Stimulated activated CD8-positive, alpha-beta memory T cell treated with anti-CD3 and anti-CD28 coated beads, Interleukin-12 subunit alpha, Interleukin-12 subunit beta, amount 100 ng/mL, for 1 hour (primary cell): ENCODE results near the gene PHGDH.
"Not testable (repeated sequence)": the region's sequence is repeated elsewhere in the genome, so short reads cannot be mapped to it uniquely, and the experiment has no call there.

ENCODE experiments used
- DNase-seq: peaks from one replicate; pipeline ENCODE4 v3.0.0-alpha.2; 2020; ENCODE audit warnings: low read depth

PHGDH gene

DNA sequence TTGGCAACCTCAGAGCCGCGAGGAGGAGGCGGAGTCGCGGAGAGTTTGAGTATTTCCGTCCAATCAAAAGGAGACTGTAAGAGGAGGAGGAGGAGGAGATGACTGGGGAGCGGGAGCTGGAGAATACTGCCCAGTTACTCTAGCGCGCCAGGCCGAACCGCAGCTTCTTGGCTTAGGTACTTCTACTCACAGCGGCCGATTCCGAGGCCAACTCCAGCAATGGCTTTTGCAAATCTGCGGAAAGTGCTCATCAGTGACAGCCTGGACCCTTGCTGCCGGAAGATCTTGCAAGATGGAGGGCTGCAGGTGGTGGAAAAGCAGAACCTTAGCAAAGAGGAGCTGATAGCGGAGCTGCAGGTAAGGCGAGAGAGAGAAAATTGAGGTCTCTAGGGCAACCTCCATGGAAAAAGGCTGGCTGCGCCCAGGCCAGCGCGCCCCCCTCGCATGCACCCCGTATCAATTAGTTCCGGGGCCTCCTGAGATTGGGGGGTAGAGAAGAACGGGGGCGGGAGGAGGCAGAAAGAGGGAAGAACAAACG is at the start of gene PHGDH:
PHGDH (plus strand) TSS at position 131 of the 538 bp plus-strand sequence; CDS start at position 220, 89 bp downstream.
- peak; percentile 4 for DNase-seq

DNA sequence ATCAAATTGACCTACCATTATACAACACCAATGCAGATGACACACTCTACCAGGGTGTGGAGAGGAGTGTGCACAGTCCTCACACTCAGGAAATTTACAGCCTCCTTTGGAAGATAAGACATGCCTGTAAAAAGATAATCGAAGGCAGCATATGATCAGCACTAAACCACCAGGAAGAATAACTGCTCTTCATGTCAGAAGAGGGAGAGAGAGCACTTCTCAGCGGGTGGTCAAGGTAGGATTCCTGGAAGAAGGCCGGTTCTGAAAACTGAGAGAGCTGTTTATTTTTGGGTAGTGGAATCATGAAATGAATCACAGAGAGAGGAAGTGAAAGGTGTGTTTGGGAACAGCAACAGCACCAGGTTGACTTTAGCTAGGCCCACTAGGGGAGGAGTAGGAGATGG is 49.7 kb upstream of the PHGDH start:
- DNase-seq = no peak

DNA sequence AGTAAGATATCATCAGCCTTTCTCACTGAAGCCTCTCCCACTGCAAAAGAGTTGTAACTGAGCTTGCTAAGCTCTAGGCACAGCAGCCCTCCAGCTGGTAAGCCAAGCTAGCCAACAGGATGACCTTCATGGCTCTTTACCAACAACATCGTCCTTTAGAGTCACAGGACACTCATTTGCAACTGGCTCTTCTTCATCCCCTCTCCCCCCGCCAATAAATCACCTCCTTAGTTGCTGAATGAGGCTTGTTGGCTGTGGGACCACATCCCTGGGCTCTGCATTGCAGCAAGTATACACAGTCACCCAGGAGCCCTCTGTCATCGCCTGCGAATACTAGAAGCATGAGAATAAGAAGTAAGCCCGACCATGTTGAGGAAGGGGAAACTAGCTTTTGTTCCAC is 47.7 kb upstream of the PHGDH start:
- DNase-seq = no peak

DNA sequence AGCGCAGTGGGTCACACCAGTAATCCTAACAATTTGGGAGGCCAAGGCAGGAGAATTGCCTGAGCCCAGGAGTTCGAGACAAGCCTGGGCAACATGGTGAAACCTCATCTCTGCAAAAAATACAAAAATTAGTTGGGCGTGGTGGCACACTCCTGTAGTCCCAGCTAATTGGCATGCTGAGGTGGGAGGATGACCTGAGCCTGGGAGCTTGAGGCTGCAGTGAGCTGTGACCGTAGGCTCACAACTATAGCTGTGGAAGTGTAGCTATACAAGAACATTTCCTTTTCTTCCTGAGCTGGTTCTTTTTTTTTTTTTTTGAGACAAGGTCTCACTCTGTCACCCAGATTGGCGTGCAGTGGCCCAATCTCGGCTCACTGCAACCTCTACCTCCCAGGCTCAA is 44.6 kb upstream of the PHGDH start:
- no peak for DNase-seq

GRCh38 chr1:119670898-119671297 is 40.8 kb upstream of the PHGDH start:
- DNase-seq = no peak

DNA sequence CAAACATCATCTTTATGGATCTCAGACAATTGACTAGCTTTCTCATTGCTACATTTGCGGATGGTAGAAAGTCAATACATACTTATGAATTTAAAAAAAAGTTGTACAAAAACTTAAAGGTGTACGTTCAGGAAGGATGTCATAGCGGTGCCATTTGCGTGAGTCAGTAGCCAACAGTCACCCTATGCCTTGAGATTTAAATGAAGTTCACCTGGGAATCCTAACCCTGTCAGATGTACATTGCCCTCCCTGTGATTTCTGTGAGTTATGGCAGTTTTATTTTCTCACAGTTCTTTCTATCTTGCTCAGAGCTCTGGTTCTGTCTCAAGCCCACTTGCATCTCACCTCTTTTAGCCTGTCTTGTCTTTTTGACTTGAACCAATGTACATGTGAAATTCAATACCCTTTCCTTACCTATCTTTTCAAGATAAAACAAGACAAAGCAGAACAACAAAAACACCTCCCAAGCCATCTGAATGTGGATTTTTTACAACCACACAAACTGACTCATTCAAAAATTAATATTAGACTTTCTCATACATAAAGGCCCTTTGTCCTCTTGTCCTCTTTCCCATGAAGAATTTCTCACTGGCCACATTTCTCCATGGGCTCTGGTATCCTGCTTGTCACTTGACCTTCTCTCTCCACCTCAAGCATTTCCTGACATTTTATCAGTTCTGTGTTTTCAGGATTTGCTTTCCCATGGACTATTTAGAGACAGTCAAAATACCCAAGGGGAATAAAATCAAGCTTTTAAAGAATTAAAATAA is 38.4 kb upstream of the PHGDH start:
- no peak for DNase-seq

- no peak for DNase-seq
Observed at GRCh38 chr1:119674111-119674526, 37.6 kb upstream of the PHGDH start.

DNA sequence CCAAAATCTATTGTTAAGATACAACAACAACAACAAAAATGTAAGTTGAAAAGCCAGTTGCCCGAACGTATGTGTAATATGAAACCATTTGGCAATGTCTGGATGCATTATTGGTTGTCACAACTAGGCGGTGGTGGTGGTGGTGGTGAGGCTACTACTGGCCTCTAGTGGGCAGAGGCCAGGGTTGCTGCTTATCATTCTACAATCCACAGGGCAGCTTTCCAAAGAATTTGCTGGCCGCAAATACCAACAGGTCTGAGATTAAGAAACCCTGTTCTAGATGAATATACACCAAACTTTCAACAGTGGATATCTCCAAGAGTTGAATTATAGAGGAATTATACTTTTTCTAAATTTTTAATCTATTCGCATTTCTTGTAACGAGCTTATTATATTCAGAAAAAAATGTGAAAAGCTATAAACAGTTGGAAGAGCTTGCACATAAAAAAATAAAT is 36.9 kb upstream of the PHGDH start:
- no peak for DNase-seq

DNA sequence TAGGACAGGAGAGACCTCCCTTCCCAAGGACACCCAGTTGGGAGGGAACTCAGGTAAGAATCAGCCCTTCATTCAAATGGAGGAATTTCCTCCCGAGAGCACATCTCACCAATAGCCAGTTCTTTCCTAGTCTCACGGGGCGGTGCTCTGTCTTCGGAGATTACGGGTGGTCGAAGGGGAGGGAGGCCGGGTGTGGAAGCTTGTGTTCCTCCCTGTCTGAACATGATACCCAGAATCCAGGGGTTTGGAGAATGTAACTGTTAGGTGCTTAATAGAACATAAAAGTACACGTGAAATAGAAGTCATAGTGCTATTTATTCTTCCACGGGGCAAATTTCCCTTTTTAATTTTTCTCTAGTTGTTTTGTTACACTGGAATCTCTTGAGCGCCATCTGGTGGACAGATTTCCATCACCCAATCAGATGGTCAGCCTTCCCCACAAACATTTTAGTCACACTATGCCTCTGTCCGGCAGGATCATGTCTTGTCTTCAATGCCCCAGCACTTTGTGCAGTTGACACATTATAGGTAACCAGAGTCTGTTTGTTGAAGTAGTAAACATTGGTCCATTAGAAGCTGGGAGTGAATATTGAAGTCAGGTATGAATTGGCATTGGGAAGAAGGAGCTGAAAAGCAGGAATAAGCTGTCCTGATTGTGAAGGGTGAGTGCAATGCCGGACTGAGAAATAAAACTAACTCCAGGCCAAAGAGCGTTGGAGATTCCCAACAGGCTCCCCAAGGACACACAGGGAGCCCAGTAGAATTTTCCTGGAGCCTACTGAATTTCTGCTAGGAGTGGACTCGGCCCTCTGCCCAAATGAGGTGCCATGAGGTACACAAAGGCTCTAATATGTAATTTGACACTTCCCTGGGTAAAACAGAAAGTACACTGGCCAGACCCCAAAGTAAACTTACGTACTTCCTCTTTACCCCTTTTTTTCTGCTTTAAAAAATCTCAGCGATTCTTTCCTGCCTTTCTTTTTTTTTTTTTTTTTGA is 36.1 kb upstream of the PHGDH start:
- DNase-seq = peak; percentile 53

DNA sequence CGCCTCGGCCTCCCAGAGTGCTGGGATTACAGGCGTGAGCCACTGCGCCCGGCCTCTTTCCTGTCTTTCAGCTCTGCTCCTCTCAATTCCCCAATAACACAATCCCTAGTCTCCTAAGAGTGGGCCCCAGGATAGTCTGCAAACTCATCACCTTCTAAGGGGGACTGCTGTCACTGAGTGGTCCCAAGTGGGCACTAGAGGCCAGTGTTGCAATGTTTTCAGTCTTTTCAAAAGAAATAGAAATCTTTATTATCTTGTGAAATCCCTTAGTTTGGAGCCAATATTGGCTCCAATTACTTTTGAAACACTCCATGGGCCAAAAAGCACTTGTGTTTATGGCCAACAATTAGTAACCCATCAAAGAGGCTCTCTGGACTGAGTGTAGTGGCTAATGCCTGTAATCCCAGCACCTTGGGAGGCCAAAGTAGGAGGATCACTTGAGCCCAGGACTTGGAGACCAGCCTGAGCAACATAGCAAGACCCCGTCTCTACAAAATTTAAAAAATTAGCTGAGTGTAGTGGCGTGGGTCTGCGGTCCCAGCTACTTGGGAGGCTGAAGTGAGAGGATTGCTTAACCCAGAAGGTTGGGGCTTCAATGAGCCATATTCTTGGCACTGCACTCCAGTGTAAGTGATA is 35.0 kb upstream of the PHGDH start:
- DNase-seq = no peak

GRCh38 chr1:119679223-119679622 is 32.5 kb upstream of the PHGDH start:
- DNase-seq = no peak

DNA sequence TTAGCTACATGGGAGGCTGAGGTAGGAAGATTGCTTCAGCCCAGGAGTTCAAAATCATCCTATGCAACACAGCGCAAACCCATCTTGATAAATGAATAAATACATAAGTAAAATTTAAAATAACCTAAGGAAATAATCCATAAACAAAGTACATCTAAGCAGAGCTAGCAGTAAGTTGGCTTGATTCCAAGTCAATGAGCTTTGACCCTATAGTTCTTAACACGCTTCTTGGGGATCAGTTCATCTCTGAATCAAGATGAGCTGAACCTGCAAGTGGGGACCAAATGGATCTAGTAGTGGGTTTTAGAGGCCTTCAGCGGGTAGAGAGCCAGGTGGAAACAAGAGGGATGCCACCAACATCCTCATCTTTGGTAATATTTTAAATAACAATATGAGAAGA is 31.5 kb upstream of the PHGDH start:
- no peak for DNase-seq

DNA sequence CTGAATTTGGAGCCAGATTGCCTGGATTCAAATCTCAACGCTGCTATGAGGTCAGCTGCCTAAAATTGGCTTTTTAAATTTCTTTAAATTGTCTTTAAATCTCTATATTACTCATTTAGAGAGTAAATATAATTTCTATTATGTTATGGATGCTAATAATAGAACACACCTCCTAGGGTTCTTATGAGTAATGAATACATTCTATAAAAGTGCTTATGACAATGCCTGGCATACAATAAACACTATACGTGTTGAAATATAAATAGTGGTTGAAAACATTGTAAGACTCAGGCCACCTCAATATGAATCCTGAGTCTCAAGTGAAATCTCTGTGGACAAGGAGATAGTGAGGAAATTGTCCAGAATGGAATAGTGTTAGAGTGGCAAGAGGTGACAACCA is 31.0 kb upstream of the PHGDH start:
- DNase-seq = no peak

DNA sequence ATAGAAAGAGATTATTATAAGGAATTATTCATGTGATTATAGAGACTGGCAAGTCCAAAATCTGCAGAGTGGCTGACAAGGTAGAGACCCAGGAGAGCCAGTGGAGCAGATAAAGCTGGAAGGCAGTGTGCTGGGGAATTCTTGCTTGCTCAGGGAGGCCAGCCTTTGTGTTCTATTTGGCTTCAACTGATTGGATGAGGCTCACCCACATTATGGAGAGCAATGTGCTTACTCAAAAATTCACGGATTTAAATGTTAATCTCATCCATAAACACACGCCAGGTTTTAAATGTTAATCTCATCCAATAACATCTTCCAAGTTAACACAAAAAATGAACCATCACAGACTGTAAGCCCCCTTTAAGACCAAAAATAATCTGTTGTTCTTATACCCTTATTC is 30.2 kb upstream of the PHGDH start:
- no peak for DNase-seq

DNA sequence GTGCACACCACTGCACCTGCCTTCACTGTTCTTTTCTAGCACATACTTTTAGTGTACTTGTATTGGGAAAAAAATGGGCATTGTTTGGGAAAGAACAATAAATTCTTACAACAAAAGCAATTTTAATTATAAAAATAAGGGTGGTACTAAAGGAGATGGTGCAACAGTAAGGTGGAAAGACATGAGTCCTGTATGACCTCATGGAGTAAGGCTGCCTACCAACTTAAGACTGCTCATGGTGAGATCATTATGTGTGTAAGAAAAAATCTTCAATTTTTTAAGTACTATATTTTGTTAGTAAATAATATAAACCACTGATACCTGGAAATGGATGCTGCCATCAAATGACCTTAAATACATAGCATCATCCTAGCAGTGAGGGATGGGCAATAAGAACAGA is 29.6 kb upstream of the PHGDH start:
- no peak for DNase-seq

- DNase-seq = no peak
Observed at GRCh38 chr1:119683893-119684292, 27.8 kb upstream of the PHGDH start.

DNA sequence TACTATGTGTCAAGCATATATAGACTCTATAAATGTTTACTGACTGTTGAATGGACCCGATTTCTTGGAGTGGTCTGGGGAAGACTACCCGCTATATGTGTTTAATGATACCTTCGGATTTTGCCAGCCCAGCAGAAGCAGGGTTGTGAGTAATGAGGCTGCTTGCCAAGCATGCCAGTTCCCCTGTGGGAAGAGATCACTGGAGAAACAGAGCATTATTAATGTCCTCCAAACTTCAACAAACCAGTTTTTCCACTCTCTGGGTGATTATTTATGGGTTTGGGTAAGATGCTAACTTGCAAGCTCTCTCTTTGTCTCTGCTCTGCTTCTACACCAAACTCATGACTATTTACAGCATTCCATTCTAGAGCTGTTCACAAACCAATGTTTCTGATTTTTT is 25.1 kb upstream of the PHGDH start:
- no peak for DNase-seq

DNA sequence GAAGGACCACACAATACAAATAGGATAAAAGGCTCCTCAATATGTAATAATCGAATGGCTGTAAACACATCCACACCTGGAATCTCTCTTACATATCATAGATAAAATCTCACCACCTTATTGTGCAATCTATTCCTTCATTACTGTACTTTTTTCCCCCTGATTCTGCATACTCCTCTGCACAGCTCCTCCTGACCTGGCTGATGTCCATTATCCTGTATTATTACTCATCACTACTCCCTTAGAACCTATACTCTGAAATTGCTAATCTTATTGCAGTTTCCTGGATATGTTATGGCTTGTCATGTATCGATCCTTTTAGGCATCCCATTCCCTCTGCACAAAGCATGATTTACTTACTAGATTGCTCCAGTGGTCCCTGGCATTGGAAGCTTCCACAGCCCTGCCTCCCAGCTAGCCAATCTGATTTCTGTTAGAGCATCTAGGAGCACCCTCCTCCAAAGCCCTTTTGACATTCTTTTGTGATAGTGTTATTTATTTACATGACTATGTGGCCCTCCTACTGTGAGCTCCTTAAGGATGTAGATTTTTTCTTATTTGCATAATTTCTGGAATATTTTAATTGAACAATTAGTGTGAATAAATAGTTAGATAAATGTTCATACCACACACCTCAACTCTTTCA is 24.2 kb upstream of the PHGDH start:
- no peak for DNase-seq

DNA sequence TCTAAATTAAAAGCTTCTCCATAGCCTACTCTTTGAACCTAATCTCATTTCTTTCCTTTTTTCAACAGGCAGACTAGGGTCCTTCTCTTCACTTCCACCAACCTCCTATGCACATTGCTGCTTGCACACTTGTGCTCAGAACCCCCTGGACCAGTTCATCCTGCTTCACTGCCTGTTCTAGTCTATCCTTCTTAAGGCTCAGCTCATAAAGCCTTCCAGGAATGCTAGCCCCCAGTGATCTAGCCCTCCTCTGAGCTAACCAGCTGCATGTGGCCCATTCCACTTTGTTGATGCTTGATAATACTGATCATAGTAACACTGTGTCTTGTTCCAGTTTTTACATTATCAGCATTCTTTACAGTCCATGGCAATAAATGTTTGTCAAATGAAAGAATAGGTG is 22.9 kb upstream of the PHGDH start:
- no peak for DNase-seq

DNA sequence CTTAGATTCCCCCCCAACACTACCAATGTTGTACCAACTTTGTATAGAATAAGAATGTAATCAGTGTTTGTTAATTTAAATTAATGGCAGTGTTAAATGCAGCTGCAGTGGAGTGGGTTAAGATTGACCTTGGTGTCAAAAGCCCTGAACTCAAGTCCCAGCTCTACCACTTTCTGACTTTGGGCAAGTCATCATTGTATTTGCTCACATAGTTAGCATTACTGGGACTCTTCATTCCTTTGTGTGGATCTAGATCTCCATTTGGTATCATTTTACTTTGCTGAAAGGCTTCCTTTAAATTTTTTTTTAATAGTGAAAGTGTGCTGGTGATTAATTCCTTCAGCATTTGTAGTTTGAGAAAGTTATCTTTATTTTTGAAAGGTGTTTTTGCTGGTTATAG is 22.2 kb upstream of the PHGDH start:
- DNase-seq = no peak

GRCh38 chr1:119696863-119697262 is 14.9 kb upstream of the PHGDH start:
- DNase-seq = not testable (repeated sequence)

DNA sequence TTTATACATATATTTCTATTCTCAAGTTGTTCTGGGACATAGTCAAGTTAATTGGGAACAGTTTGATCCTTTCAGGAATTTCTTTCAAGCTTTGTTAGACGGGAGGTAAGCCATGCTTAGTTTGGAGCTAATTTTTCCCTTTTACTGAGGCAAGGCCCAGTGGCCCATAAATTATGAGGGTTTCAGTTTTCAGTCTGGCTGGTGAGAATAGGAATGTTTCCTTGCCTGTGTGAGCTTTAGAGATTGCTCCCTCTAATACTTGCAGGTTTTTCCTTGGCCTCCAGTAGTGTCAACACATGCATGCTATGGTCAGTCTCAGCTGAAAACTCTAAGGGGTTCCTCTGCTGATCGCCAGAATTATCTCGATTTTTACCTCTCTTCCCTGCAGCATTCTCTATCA is 14.1 kb upstream of the PHGDH start:
- DNase-seq = no peak
